Osteoblast (primary cell): ENCODE data around the gene SACS. TPM values are rescaled to one million over a fixed set of nuclear protein-coding genes. Genes with fewer than 3 reads are reported as not detected.
A peak's percentile ranks its signal among the peaks of the same experiment; 100 is the strongest.

Source experiments
- DNase-seq: peaks from one replicate; pipeline ENCODE4 v3.0.0; 2011; ENCODE audit warnings: low spot score, mixed read lengths; ENCODE audit not compliant: insufficient read length; ENCODE audit errors: missing footprints
- H2AFZ ChIP-seq: 2 replicates; pipeline ENCODE4 v1.6.0; 2011; ENCODE audit warnings: mild to moderate bottlenecking, low read length
- H3K27ac ChIP-seq: 2 replicates; pipeline ENCODE4 v1.5.1; 2011; ENCODE audit warnings: mild to moderate bottlenecking, low read depth, low read length, moderate library complexity
- H3K27me3 ChIP-seq: 2 replicates; pipeline ENCODE4 v1.6.0; 2012; ENCODE audit warnings: mild to moderate bottlenecking, control low read depth, inconsistent platforms, low read length, moderate library complexity; ENCODE audit not compliant: insufficient read depth
- H3K36me3 ChIP-seq: 2 replicates; pipeline ENCODE4 v1.5.1; 2011; ENCODE audit warnings: mild to moderate bottlenecking, low read length, control low read depth, moderate library complexity; ENCODE audit not compliant: insufficient read depth
- H3K4me1 ChIP-seq: 2 replicates; pipeline ENCODE4 v1.5.1; 2011; ENCODE audit warnings: mild to moderate bottlenecking, low read length, control low read depth, moderate library complexity; ENCODE audit not compliant: insufficient read depth
- H3K4me2 ChIP-seq: 2 replicates; pipeline ENCODE4 v1.6.0; 2011; ENCODE audit warnings: mild to moderate bottlenecking, low read length; ENCODE audit not compliant: insufficient read depth
- H3K4me3 ChIP-seq: fragments of 200-600 bp; sonication (generic); 3 replicates; pipeline ENCODE4 v1.5.1; 2012; ENCODE audit warnings: mild to moderate bottlenecking, low read length, inconsistent platforms; ENCODE audit not compliant: insufficient read depth
- H3K79me2 ChIP-seq: 2 replicates; pipeline ENCODE4 v1.6.0; 2012; ENCODE audit warnings: mild to moderate bottlenecking, low read length, control low read depth, inconsistent platforms; ENCODE audit not compliant: insufficient read depth
- H3K9me3 ChIP-seq: 2 replicates; pipeline ENCODE4 v1.5.1; 2011; ENCODE audit warnings: low read depth, low read length, control low read depth
- H4K20me1 ChIP-seq: 2 replicates; pipeline ENCODE4 v1.6.0; 2012; ENCODE audit warnings: mild to moderate bottlenecking, low read length, control low read depth; ENCODE audit not compliant: insufficient read depth
- CTCF ChIP-seq: IDR thresholded peaks from 2 replicates; pipeline ENCODE4 v1.5.1; 2011; ENCODE audit warnings: mild to moderate bottlenecking, low read depth, low read length, moderate library complexity; ENCODE audit errors: extremely low read depth
- total RNA-seq: library from RNA; depleted of rRNA; stranded (reverse); fragments of >200 nt; gene quantifications from 2 replicates; pipeline ENCODE4 v1.2.3, GENCODE V29; 2012

Gene SACS
- total RNA-seq, 1 donor: 59.0 TPM

- H3K4me1 ChIP-seq: peaks cover 12% of the 10 kb centered on the region
- no peak for TF ChIP-seq CTCF
- no peaks in the 10 kb centered on the region for H4K20me1 ChIP-seq
- H3K27me3 ChIP-seq: no peaks in the 10 kb centered on the region
- peak; percentile 45 for DNase-seq
- H3K79me2 ChIP-seq: no peaks in the 10 kb centered on the region
- H3K36me3 ChIP-seq: no peaks in the 10 kb centered on the region
- peak overlapping the region; percentile 54 for H3K27ac ChIP-seq
- no peak overlapping the region for H3K4me3 ChIP-seq
- no peak overlapping the region for H3K4me2 ChIP-seq
- H2AFZ ChIP-seq: no peak overlapping the region
- H3K9me3 ChIP-seq: no peaks in the 10 kb centered on the region
Observed at GRCh38 chr13:23292586-23292985, 140.9 kb downstream of the SACS start.

GRCh38 chr13:23289917-23290357 lies 143.6 kb downstream of the SACS start:
- Histone ChIP-seq H3K36me3 (no peaks in the 10 kb centered on the region), H4K20me1 (no peaks in the 10 kb centered on the region), H3K27ac (no peak overlapping the region), H3K9me3 (no peaks in the 10 kb centered on the region), H3K4me2 (no peak overlapping the region), H2AFZ (no peak overlapping the region), H3K4me1 (peaks cover 12% of the 10 kb centered on the region), H3K27me3 (no peaks in the 10 kb centered on the region), H3K79me2 (no peaks in the 10 kb centered on the region), H3K4me3 (no peak overlapping the region)
- DNase-seq: peak; percentile 60
- no peak for TF ChIP-seq CTCF

- no peak for DNase-seq
Observed at GRCh38 chr13:23288995-23289394, 144.5 kb downstream of the SACS start.

GRCh38 chr13:23288564-23288963 lies 144.9 kb downstream of the SACS start:
- Histone ChIP-seq H4K20me1 (no peaks in the 10 kb centered on the region), H3K36me3 (no peaks in the 10 kb centered on the region), H3K4me2 (no peak overlapping the region), H3K27me3 (no peaks in the 10 kb centered on the region), H3K27ac (no peak overlapping the region), H3K4me1 (peaks cover 12% of the 10 kb centered on the region), H3K9me3 (no peaks in the 10 kb centered on the region), H2AFZ (no peak overlapping the region), H3K79me2 (no peaks in the 10 kb centered on the region), H3K4me3 (no peak overlapping the region)
- no peak for TF ChIP-seq CTCF
- no peak for DNase-seq

More at GRCh38 chr13:23288995-23289394, 144.5 kb downstream of the SACS start:
- no peaks in the 10 kb centered on the region for H3K9me3 ChIP-seq
- H3K4me1 ChIP-seq: peaks cover 12% of the 10 kb centered on the region
- H3K79me2 ChIP-seq: no peaks in the 10 kb centered on the region
- H3K4me2 ChIP-seq: no peak overlapping the region
- no peak for TF ChIP-seq CTCF
- H2AFZ ChIP-seq: no peak overlapping the region
- H4K20me1 ChIP-seq: no peaks in the 10 kb centered on the region
- no peaks in the 10 kb centered on the region for H3K27me3 ChIP-seq
- H3K4me3 ChIP-seq: no peak overlapping the region
- no peak overlapping the region for H3K27ac ChIP-seq
- H3K36me3 ChIP-seq: no peaks in the 10 kb centered on the region
